HG02571 (cell line): ENCODE results near the gene GSX2.
"Not testable (repeated sequence)": the region's sequence is repeated elsewhere in the genome, so short reads cannot be mapped to it uniquely, and the experiment has no call there.

Experiments used
- ATAC-seq: cut with Tn5 transposase; IDR thresholded peaks from one replicate; pipeline ENCODE4 v1.9.1; 2021; ENCODE audit warnings: mild to moderate bottlenecking, moderate library complexity; ENCODE audit not compliant: unreplicated experiment

The GSX2 gene

GRCh38 chr4:54099748-54100574, at the start of gene GSX2:
GSX2 (plus strand) TSS chr4:54100163; CDS start chr4:54100345, 182 bp downstream.
- ATAC-seq: no peak

GRCh38 chr4:54050214-54050904, 49.6 kb upstream of the GSX2 start:
- no peak for ATAC-seq

GRCh38 chr4:54053322-54053721, 46.6 kb upstream of the GSX2 start:
- not testable (repeated sequence) for ATAC-seq

- ATAC-seq: no peak
These were observed 45.5 kb upstream of the GSX2 start for GRCh38 chr4:54054501-54054900.

- ATAC-seq: no peak
These were observed 44.5 kb upstream of the GSX2 start for GRCh38 chr4:54055494-54055893.

- ATAC-seq: no peak
These were observed 43.6 kb upstream of the GSX2 start for GRCh38 chr4:54056360-54056759.

GRCh38 chr4:54058171-54058570, 41.8 kb upstream of the GSX2 start:
- no peak for ATAC-seq

- no peak for ATAC-seq
These were observed 39.8 kb upstream of the GSX2 start for GRCh38 chr4:54060116-54060515.

- no peak for ATAC-seq
These were observed 38.9 kb upstream of the GSX2 start for GRCh38 chr4:54061067-54061466.

- no peak for ATAC-seq
These were observed 38.1 kb upstream of the GSX2 start for GRCh38 chr4:54061873-54062272.

GRCh38 chr4:54062392-54062791, 37.6 kb upstream of the GSX2 start:
- no peak for ATAC-seq

- no peak for ATAC-seq
These were observed 36.7 kb upstream of the GSX2 start for GRCh38 chr4:54063229-54063628.

- ATAC-seq: peak; percentile 28
These were observed 36.1 kb upstream of the GSX2 start for GRCh38 chr4:54063737-54064316.

GRCh38 chr4:54064317-54065111, 35.4 kb upstream of the GSX2 start, which contains the start of gene CHIC2:
CHIC2 (minus strand) TSS chr4:54064605; CDS start chr4:54064300, 305 bp downstream.
- peak; percentile 96 for ATAC-seq

- ATAC-seq: no peak
These were observed 34.5 kb upstream of the GSX2 start for GRCh38 chr4:54065282-54066087.

- ATAC-seq: no peak
These were observed 33.9 kb upstream of the GSX2 start for GRCh38 chr4:54066088-54066415.

GRCh38 chr4:54066718-54067129, 33.2 kb upstream of the GSX2 start:
- ATAC-seq: no peak

GRCh38 chr4:54067166-54067565, 32.8 kb upstream of the GSX2 start:
- ATAC-seq: no peak

GRCh38 chr4:54073271-54073880, 26.6 kb upstream of the GSX2 start:
- ATAC-seq: no peak

GRCh38 chr4:54074381-54074780, 25.6 kb upstream of the GSX2 start:
- no peak for ATAC-seq
